ENCODE data around the gene EPB41L1. TPM values are rescaled to one million over a fixed set of nuclear protein-coding genes. Genes with fewer than 3 reads are reported as not detected.
"Not testable (repeated sequence)": the region's sequence is repeated elsewhere in the genome, so short reads cannot be mapped to it uniquely, and the experiment has no call there.

Gene EPB41L1
- total RNA-seq, 1 experiment from 2014 or later: 8.6 TPM

DNA sequence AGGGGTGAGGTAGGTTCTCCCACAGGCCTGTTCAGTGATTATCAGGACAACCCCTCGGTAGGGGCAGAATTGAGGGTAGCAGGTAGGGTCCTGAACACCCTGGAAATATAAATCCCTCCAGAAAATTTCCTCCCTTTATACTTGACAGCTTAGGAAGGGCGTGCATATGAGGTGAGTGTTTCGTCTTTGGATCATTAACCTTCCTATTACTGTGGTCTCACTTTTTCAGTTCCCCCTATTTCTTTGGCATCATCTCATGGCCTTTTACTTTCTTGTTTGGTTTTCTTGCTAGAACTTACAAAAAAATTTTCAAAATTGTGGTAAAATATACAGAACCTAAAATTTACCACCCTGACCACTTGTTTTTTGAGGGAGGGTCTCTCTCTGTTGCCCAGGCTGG is 18.7 kb upstream of the EPB41L1 start:
- ChIA-PET CTCF (interaction anchor here (0.7 to 5.6 kb wide), 2 partner anchors 9 to 143 kb away, joined by 3 to 121 read pairs; no protein-coding TSS in a partner anchor), POLR2A (no interaction called here)
- intact Hi-C loops (cut with micrococcal nuclease; ENCODE audit: unreplicated experiment): no loop called here
- in situ Hi-C loops (cut with HindIII; ENCODE audit: low pct_unique_long_range_greater_than_20kb, low sequenced_read_pairs): no loop called here
- Histone ChIP-seq H3K4me1 (ENCODE audit: control insufficient read depth, insufficient read depth, low read length) (no peaks in the 10 kb centered on the region), H3K9me3 (ENCODE audit: control insufficient read depth, insufficient read depth, low read depth, low read length) (no peaks in the 10 kb centered on the region), H3K27me3 (ENCODE audit: control insufficient read depth, insufficient read depth, low read length) (no peaks in the 10 kb centered on the region), H3K27ac (ENCODE audit: low read length) (no peak overlapping the region), H3K36me3 (ENCODE audit: control insufficient read depth, insufficient read depth, low read length) (no peaks in the 10 kb centered on the region), H3K4me3 (ENCODE audit: low read depth in 2 of 2, low read length in 2 of 2) (no peak overlapping the region)
- BruUV-seq (replicated peaks): no TSS peak
- DNase-seq (ENCODE audit: low read depth, low spot score) (no peak), ATAC-seq (no peak)
- TF ChIP-seq, protein P1, sequence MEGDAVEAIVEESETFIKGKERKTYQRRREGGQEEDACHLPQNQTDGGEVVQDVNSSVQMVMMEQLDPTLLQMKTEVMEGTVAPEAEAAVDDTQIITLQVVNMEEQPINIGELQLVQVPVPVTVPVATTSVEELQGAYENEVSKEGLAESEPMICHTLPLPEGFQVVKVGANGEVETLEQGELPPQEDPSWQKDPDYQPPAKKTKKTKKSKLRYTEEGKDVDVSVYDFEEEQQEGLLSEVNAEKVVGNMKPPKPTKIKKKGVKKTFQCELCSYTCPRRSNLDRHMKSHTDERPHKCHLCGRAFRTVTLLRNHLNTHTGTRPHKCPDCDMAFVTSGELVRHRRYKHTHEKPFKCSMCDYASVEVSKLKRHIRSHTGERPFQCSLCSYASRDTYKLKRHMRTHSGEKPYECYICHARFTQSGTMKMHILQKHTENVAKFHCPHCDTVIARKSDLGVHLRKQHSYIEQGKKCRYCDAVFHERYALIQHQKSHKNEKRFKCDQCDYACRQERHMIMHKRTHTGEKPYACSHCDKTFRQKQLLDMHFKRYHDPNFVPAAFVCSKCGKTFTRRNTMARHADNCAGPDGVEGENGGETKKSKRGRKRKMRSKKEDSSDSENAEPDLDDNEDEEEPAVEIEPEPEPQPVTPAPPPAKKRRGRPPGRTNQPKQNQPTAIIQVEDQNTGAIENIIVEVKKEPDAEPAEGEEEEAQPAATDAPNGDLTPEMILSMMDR (IDR thresholded peaks at IDR 0.05): no peak
- no peak for TF ChIP-seq SIN3A (IDR thresholded peaks at IDR 0.05; ENCODE audit: borderline replicate concordance, insufficient read depth, low read depth, low read length)
- TF ChIP-seq POLR2AphosphoS5 (IDR thresholded peaks at IDR 0.05; ENCODE audit: low read depth, low read length): no peak
- TF ChIP-seq, protein P2, sequence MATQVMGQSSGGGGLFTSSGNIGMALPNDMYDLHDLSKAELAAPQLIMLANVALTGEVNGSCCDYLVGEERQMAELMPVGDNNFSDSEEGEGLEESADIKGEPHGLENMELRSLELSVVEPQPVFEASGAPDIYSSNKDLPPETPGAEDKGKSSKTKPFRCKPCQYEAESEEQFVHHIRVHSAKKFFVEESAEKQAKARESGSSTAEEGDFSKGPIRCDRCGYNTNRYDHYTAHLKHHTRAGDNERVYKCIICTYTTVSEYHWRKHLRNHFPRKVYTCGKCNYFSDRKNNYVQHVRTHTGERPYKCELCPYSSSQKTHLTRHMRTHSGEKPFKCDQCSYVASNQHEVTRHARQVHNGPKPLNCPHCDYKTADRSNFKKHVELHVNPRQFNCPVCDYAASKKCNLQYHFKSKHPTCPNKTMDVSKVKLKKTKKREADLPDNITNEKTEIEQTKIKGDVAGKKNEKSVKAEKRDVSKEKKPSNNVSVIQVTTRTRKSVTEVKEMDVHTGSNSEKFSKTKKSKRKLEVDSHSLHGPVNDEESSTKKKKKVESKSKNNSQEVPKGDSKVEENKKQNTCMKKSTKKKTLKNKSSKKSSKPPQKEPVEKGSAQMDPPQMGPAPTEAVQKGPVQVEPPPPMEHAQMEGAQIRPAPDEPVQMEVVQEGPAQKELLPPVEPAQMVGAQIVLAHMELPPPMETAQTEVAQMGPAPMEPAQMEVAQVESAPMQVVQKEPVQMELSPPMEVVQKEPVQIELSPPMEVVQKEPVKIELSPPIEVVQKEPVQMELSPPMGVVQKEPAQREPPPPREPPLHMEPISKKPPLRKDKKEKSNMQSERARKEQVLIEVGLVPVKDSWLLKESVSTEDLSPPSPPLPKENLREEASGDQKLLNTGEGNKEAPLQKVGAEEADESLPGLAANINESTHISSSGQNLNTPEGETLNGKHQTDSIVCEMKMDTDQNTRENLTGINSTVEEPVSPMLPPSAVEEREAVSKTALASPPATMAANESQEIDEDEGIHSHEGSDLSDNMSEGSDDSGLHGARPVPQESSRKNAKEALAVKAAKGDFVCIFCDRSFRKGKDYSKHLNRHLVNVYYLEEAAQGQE (IDR thresholded peaks at IDR 0.05; ENCODE audit: insufficient read depth in 1 of 2, low read depth in 2 of 2, low read length in 1 of 2): no peak
- TF ChIP-seq TCF7L2 (IDR thresholded peaks at IDR 0.05; ENCODE audit: low read depth, low read length): no peak

DNA sequence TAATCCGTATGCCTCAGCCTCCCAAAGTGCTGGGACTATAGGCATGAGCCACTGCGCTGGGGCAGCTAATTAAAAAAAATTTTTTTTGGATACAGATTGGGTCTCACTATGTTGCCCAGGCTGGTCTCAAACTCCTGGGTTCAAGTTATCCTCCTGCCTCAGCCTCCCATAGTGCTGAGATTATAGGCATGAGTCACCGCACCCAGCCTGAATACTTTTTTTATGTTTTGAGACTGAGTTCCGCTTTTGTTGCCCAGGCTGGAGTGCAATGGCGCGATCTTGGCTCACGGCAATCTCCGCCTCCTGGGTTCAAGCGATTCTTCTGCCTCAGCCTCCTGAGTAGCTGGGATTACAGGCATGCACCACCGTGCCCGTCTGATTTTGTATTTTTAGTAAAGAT is 17.2 kb upstream of the EPB41L1 start:
- intact Hi-C loops (cut with micrococcal nuclease; ENCODE audit: unreplicated experiment); ATAC-seq; in situ Hi-C loops (cut with HindIII; ENCODE audit: low pct_unique_long_range_greater_than_20kb, low sequenced_read_pairs); H3K27ac ChIP-seq (ENCODE audit: low read length); DNase-seq (ENCODE audit: low read depth, low spot score); H3K4me1 ChIP-seq (ENCODE audit: control insufficient read depth, insufficient read depth, low read length); H3K36me3 ChIP-seq (ENCODE audit: control insufficient read depth, insufficient read depth, low read length); BruUV-seq (replicated peaks); H3K27me3 ChIP-seq (ENCODE audit: control insufficient read depth, insufficient read depth, low read length); H3K9me3 ChIP-seq (ENCODE audit: control insufficient read depth, insufficient read depth, low read depth, low read length); H3K4me3 ChIP-seq (ENCODE audit: low read depth in 2 of 2, low read length in 2 of 2); POLR2A ChIA-PET: not testable (repeated sequence)
- CTCF ChIA-PET: interaction anchor here (5.6 kb wide), 1 partner anchor 144 kb away, joined by 121 read pairs; no protein-coding TSS in a partner anchor

DNA sequence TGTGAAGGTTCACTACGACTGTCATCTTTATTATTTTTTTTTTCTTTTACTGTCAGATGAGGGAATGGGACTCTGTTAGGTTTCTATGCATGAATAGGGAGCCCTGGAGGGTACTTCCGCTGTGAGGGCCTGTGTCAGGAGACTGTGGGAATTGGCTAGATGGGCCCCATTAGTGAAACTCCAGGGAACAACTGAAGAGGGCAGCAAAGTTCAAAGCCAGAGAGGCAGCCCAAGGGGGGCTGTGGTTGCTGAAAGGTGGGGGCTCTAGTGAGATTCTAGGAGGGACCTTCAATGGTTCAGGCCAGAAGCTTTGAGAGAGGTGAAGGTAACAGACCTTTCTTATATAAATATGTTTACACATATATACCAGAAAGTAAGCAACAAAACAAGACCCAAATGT is 13.2 kb upstream of the EPB41L1 start:
- in situ Hi-C loops (cut with HindIII; ENCODE audit: low pct_unique_long_range_greater_than_20kb, low sequenced_read_pairs): no loop called here
- ChIA-PET POLR2A (no interaction called here), CTCF (no interaction called here)
- no peak overlapping the region for H3K4me3 ChIP-seq (ENCODE audit: low read depth in 2 of 2, low read length in 2 of 2)
- no peak for DNase-seq (ENCODE audit: low read depth, low spot score)
- H3K36me3 ChIP-seq (ENCODE audit: control insufficient read depth, insufficient read depth, low read length): no peaks in the 10 kb centered on the region
- intact Hi-C loops (cut with micrococcal nuclease; ENCODE audit: unreplicated experiment): no loop called here
- no peaks in the 10 kb centered on the region; the same call in 1 of the 2 replicates for H3K27me3 ChIP-seq (ENCODE audit: control insufficient read depth, insufficient read depth, low read length)
- H3K27ac ChIP-seq (ENCODE audit: low read length): no peak overlapping the region
- no TSS peak for BruUV-seq (replicated peaks)
- no peaks in the 10 kb centered on the region for H3K4me1 ChIP-seq (ENCODE audit: control insufficient read depth, insufficient read depth, low read length)
- no peaks in the 10 kb centered on the region for H3K9me3 ChIP-seq (ENCODE audit: control insufficient read depth, insufficient read depth, low read depth, low read length)
- no peak for ATAC-seq
- TF ChIP-seq TCF7L2 (IDR thresholded peaks at IDR 0.05; ENCODE audit: low read depth, low read length) (no peak), POLR2AphosphoS5 (IDR thresholded peaks at IDR 0.05; ENCODE audit: low read depth, low read length) (no peak), SIN3A (IDR thresholded peaks at IDR 0.05; ENCODE audit: borderline replicate concordance, insufficient read depth, low read depth, low read length) (no peak)
- TF ChIP-seq, protein P2 (IDR thresholded peaks at IDR 0.05; ENCODE audit: insufficient read depth in 1 of 2, low read depth in 2 of 2, low read length in 1 of 2): no peak
- TF ChIP-seq, protein P1 (IDR thresholded peaks at IDR 0.05): no peak

Data from Panc1 (cell line).